HG02642 (cell line): ENCODE data around the gene NDUFS3.

Experiments used
- ATAC-seq: cut with Tn5 transposase; IDR thresholded peaks from one replicate; pipeline ENCODE4 v1.9.1; 2021; ENCODE audit warnings: mild to moderate bottlenecking; ENCODE audit not compliant: unreplicated experiment, poor library complexity

Gene NDUFS3

GRCh38 chr11:47589118-47589517 lies 10.2 kb downstream of the NDUFS3 start:
- ATAC-seq, result no peak

GRCh38 chr11:47589584-47589976 lies 10.7 kb downstream of the NDUFS3 start:
- ATAC-seq, result no peak

GRCh38 chr11:47589977-47590861 lies 11.3 kb downstream of the NDUFS3 start:
- no peak for ATAC-seq

- ATAC-seq, result no peak
Observed at GRCh38 chr11:47591764-47592163, 12.9 kb downstream of the NDUFS3 start.

- ATAC-seq, result no peak
Observed at GRCh38 chr11:47592251-47592650, 13.4 kb downstream of the NDUFS3 start.

- ATAC-seq, result no peak
Observed at GRCh38 chr11:47592970-47593369, 14.1 kb downstream of the NDUFS3 start.

GRCh38 chr11:47593492-47593933 lies 14.6 kb downstream of the NDUFS3 start:
- ATAC-seq, result no peak

- ATAC-seq, result no peak
Observed at GRCh38 chr11:47593934-47594855, 15.3 kb downstream of the NDUFS3 start, which contains the start of gene C1QTNF4. TSS of gene C1QTNF4 (minus strand) at chr11:47594411. CDS start at chr11:47590810, 3,601 bp downstream.

GRCh38 chr11:47595029-47595428 lies 16.2 kb downstream of the NDUFS3 start:
- no peak for ATAC-seq

GRCh38 chr11:47595967-47596366 lies 17.1 kb downstream of the NDUFS3 start:
- ATAC-seq, result no peak

- ATAC-seq, result no peak
Observed at GRCh38 chr11:47599902-47600301, 21.0 kb downstream of the NDUFS3 start.

- no peak for ATAC-seq
Observed at GRCh38 chr11:47603295-47603694, 24.4 kb downstream of the NDUFS3 start.

- ATAC-seq, result no peak
Observed at GRCh38 chr11:47605921-47606320, 27.0 kb downstream of the NDUFS3 start.

GRCh38 chr11:47606731-47607130 lies 27.9 kb downstream of the NDUFS3 start:
- ATAC-seq, result no peak

GRCh38 chr11:47607380-47607779 lies 28.5 kb downstream of the NDUFS3 start:
- no peak for ATAC-seq

GRCh38 chr11:47609675-47610074 lies 30.8 kb downstream of the NDUFS3 start:
- no peak for ATAC-seq

GRCh38 chr11:47611348-47611794 lies 32.5 kb downstream of the NDUFS3 start:
- ATAC-seq, result peak; percentile 67

GRCh38 chr11:47615249-47615648 lies 36.4 kb downstream of the NDUFS3 start:
- no peak for ATAC-seq

GRCh38 chr11:47616726-47617416 lies 38.0 kb downstream of the NDUFS3 start:
- no peak for ATAC-seq

- no peak for ATAC-seq
Observed at GRCh38 chr11:47617417-47617809, 38.5 kb downstream of the NDUFS3 start.
